ENCODE results near the gene PPP1R10.

Gene PPP1R10

GRCh38 chr6:30617565-30618269 is 674 bp upstream of the PPP1R10 start, which contains the start of gene MRPS18B:
MRPS18B (plus strand) TSS chr6:30617840; CDS start chr6:30617866, 26 bp downstream.
- Histone ChIP-seq H3K36me3 (replicated peaks; ENCODE audit: low read depth, low read length) (peaks cover 45% of the 10 kb centered on the region), H2AFZ (ENCODE audit: low read depth, low read length) (0 out of 2 replicates have a peak within 1 kb of the TSS, but pooled peaks have one; percentile 60), H3K4me3 (ENCODE audit: low read length) (peak within 1 kb of the TSS; percentile 95), H3K4me1 (ENCODE audit: low read length) (peaks cover 27% of the 10 kb centered on the region), H4K20me1 (ENCODE audit: insufficient read depth, low read length) (peaks cover 17% of the 10 kb centered on the region), H3K9ac (ENCODE audit: low read length) (peak within 1 kb of the TSS; percentile 100), H3K27ac (ENCODE audit: low read length) (peak within 1 kb of the TSS; percentile 91), H3K9me3 (ENCODE audit: insufficient read depth, low read length) (no peaks in the 10 kb centered on the region), H3K79me2 (ENCODE audit: low read length) (peaks cover 65% of the 10 kb centered on the region), H3K4me2 (ENCODE audit: low read length) (peak within 1 kb of the TSS; percentile 99), H3K27me3 (ENCODE audit: low read depth, low read length) (no peaks in the 10 kb centered on the region)
- TF ChIP-seq EZH2phosphoT487 (IDR thresholded peaks at IDR 0.05; ENCODE audit: low read depth) (no peak), CTCF (IDR thresholded peaks at IDR 0.05; ENCODE audit: low read depth, low read length) (no peak)

GRCh38 chr6:30615958-30616810 is 859 bp downstream of the PPP1R10 start:
- TF ChIP-seq CTCF (IDR thresholded peaks at IDR 0.05; ENCODE audit: low read depth, low read length) (no peak), EZH2phosphoT487 (IDR thresholded peaks at IDR 0.05; ENCODE audit: low read depth) (no peak)
- Histone ChIP-seq H3K4me1 (ENCODE audit: low read length) (peaks cover 27% of the 10 kb centered on the region), H4K20me1 (ENCODE audit: insufficient read depth, low read length) (peaks cover 19% of the 10 kb centered on the region), H3K27ac (ENCODE audit: low read length) (peak overlapping the region; percentile 87), H3K79me2 (ENCODE audit: low read length) (peaks cover 76% of the 10 kb centered on the region), H3K4me2 (ENCODE audit: low read length) (peak overlapping the region; percentile 99), H3K27me3 (ENCODE audit: low read depth, low read length) (no peaks in the 10 kb centered on the region), H3K9me3 (ENCODE audit: insufficient read depth, low read length) (no peaks in the 10 kb centered on the region), H3K9ac (ENCODE audit: low read length) (peak overlapping the region; percentile 100), H3K4me3 (ENCODE audit: low read length) (peak overlapping the region; percentile 92), H2AFZ (ENCODE audit: low read depth, low read length) (no peak overlapping the region), H3K36me3 (replicated peaks; ENCODE audit: low read depth, low read length) (peaks cover 51% of the 10 kb centered on the region)

GRCh38 chr6:30615219-30615957 is 1.7 kb downstream of the PPP1R10 start:
- Histone ChIP-seq H3K4me3 (ENCODE audit: low read length) (peak overlapping the region; percentile 92), H3K79me2 (ENCODE audit: low read length) (peaks cover 81% of the 10 kb centered on the region), H3K9me3 (ENCODE audit: insufficient read depth, low read length) (no peaks in the 10 kb centered on the region), H2AFZ (ENCODE audit: low read depth, low read length) (no peak overlapping the region), H3K4me1 (ENCODE audit: low read length) (peaks cover 27% of the 10 kb centered on the region), H4K20me1 (ENCODE audit: insufficient read depth, low read length) (peaks cover 20% of the 10 kb centered on the region), H3K4me2 (ENCODE audit: low read length) (peak overlapping the region; percentile 99), H3K36me3 (replicated peaks; ENCODE audit: low read depth, low read length) (peaks cover 56% of the 10 kb centered on the region), H3K9ac (ENCODE audit: low read length) (peak overlapping the region; percentile 100), H3K27me3 (ENCODE audit: low read depth, low read length) (no peaks in the 10 kb centered on the region), H3K27ac (ENCODE audit: low read length) (peak overlapping the region; percentile 87)
- TF ChIP-seq CTCF (IDR thresholded peaks at IDR 0.05; ENCODE audit: low read depth, low read length): no peak
- no peak for TF ChIP-seq EZH2phosphoT487 (IDR thresholded peaks at IDR 0.05; ENCODE audit: low read depth)

All from OCI-LY3 (cell line).